ENCODE data around the gene SLC27A4. TPM values are rescaled to one million over a fixed set of nuclear protein-coding genes. Genes with fewer than 3 reads are reported as not detected.

SLC27A4 gene
- total RNA-seq, 2 donors from 2014 or later = 22.4 to 25.0 TPM

DNA sequence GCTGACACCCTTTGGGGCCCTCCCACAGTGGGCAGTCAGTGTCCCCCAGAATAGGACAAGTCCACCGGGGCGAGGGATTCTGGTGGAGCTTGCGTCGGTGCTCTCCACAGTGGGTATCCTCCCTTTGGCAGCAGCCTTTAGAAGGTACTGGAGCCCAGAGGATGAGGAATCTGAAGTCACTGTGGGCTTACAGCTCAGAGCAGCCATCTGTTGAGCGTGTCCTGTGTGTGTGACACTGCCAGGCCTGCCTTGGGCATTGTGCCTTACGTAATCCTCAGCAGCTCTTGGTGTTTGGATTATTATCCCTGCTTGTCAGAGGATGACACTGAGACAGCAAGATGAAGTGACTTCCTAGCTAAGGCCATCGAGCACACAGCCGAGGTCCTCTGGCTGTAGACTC is 43.5 kb downstream of the SLC27A4 start:
- Mint-ChIP-seq H3K27me3 (ENCODE audit: insufficient read depth) (peaks cover 67% of the 10 kb centered on the region), H3K4me1 (peaks cover 13% of the 10 kb centered on the region), H3K27ac (no peak overlapping the region), H3K36me3 (ENCODE audit: low read depth) (peaks cover 41% of the 10 kb centered on the region), H3K4me3 (no peak overlapping the region), H3K9me3 (no peaks in the 10 kb centered on the region)
- Histone ChIP-seq H3K4me3 (ENCODE audit: low read length) (no peak overlapping the region), H3K36me3 (ENCODE audit: control insufficient read depth, insufficient read depth, low read length) (peaks cover 55% of the 10 kb centered on the region), H3K4me1 (ENCODE audit: control insufficient read depth, insufficient read depth, low read length) (no peaks in the 10 kb centered on the region), H3K27ac (ENCODE audit: low read depth, low read length) (peak overlapping the region; percentile 98), H3K9ac (ENCODE audit: extremely low read depth, low read length, poor library complexity, severe bottlenecking) (no peak overlapping the region), H3K27me3 (ENCODE audit: control insufficient read depth, insufficient read depth, low read length, poor library complexity, severe bottlenecking) (no peaks in the 10 kb centered on the region), H3K9me3 (ENCODE audit: control insufficient read depth, low read length) (no peaks in the 10 kb centered on the region)
- TF ChIP-seq, protein P1, sequence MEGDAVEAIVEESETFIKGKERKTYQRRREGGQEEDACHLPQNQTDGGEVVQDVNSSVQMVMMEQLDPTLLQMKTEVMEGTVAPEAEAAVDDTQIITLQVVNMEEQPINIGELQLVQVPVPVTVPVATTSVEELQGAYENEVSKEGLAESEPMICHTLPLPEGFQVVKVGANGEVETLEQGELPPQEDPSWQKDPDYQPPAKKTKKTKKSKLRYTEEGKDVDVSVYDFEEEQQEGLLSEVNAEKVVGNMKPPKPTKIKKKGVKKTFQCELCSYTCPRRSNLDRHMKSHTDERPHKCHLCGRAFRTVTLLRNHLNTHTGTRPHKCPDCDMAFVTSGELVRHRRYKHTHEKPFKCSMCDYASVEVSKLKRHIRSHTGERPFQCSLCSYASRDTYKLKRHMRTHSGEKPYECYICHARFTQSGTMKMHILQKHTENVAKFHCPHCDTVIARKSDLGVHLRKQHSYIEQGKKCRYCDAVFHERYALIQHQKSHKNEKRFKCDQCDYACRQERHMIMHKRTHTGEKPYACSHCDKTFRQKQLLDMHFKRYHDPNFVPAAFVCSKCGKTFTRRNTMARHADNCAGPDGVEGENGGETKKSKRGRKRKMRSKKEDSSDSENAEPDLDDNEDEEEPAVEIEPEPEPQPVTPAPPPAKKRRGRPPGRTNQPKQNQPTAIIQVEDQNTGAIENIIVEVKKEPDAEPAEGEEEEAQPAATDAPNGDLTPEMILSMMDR (conservative IDR thresholded peaks at IDR 0.05) = no peak
- DNase-seq = peak; percentile 61
- 68 to 80% methylated on average over 5 to 8 of the region's 8 CpGs for WGBS, 2 experiments (ENCODE audit: insufficient coverage in 1 of 2, insufficient read length in 1 of 2)

DNA sequence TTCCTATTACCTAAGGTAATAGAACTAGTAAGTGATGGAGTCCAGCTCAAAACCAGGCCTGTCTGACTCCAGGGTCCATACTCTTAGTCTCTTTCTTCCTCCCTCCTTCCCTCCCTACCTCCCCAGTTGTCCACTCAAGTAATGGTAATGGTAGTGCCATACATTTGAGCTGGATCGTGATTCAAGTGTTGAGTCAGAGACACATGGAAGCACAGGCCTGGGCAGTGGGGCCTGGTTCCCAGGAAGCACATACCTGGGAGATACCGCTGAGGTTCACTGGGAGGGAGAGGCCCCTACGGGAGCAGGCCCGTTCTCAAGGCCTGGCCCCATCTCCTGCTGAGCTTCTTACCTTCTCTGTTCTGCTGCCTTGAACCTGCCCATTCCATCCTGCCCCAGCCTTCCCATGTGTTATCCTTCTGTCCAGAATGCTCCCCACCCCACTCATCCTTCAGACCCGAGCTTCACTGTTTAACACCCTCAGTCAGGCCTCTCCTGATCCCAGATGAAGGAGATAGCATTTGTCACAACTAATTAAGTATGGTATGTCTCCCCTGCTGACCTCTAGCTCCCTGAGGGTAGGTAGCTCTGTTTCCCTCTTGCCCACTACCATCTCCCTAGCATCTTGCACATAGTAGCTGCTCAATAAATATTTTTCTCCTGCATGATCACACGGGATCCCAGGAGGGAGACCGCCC is 44.6 kb downstream of the SLC27A4 start:
- H3K27me3 ChIP-seq (ENCODE audit: control insufficient read depth, insufficient read depth, low read length, poor library complexity, severe bottlenecking) = peaks cover 12% of the 10 kb centered on the region
- H3K4me3 Mint-ChIP-seq = no peak overlapping the region
- peaks cover 13% of the 10 kb centered on the region for H3K4me1 Mint-ChIP-seq
- H3K27me3 Mint-ChIP-seq (ENCODE audit: insufficient read depth) = peaks cover 76% of the 10 kb centered on the region
- TF ChIP-seq, protein P1 (conservative IDR thresholded peaks at IDR 0.05) = no peak
- no peak overlapping the region for H3K27ac Mint-ChIP-seq
- 82 to 83% methylated on average over 4 to 7 of the region's 7 CpGs for WGBS, 2 experiments (ENCODE audit: insufficient coverage in 1 of 2, insufficient read length in 1 of 2)
- peak; percentile 43 for DNase-seq
- no peaks in the 10 kb centered on the region for H3K9me3 ChIP-seq (ENCODE audit: control insufficient read depth, low read length)
- H3K36me3 ChIP-seq (ENCODE audit: control insufficient read depth, insufficient read depth, low read length) = peaks cover 57% of the 10 kb centered on the region
- H3K27ac ChIP-seq (ENCODE audit: low read depth, low read length) = peak overlapping the region; percentile 98
- H3K4me1 ChIP-seq (ENCODE audit: control insufficient read depth, insufficient read depth, low read length) = no peaks in the 10 kb centered on the region
- no peak overlapping the region for H3K4me3 ChIP-seq (ENCODE audit: low read length)
- no peaks in the 10 kb centered on the region for H3K9me3 Mint-ChIP-seq
- peaks cover 45% of the 10 kb centered on the region for H3K36me3 Mint-ChIP-seq (ENCODE audit: low read depth)
- H3K9ac ChIP-seq (ENCODE audit: extremely low read depth, low read length, poor library complexity, severe bottlenecking) = no peak overlapping the region

DNA sequence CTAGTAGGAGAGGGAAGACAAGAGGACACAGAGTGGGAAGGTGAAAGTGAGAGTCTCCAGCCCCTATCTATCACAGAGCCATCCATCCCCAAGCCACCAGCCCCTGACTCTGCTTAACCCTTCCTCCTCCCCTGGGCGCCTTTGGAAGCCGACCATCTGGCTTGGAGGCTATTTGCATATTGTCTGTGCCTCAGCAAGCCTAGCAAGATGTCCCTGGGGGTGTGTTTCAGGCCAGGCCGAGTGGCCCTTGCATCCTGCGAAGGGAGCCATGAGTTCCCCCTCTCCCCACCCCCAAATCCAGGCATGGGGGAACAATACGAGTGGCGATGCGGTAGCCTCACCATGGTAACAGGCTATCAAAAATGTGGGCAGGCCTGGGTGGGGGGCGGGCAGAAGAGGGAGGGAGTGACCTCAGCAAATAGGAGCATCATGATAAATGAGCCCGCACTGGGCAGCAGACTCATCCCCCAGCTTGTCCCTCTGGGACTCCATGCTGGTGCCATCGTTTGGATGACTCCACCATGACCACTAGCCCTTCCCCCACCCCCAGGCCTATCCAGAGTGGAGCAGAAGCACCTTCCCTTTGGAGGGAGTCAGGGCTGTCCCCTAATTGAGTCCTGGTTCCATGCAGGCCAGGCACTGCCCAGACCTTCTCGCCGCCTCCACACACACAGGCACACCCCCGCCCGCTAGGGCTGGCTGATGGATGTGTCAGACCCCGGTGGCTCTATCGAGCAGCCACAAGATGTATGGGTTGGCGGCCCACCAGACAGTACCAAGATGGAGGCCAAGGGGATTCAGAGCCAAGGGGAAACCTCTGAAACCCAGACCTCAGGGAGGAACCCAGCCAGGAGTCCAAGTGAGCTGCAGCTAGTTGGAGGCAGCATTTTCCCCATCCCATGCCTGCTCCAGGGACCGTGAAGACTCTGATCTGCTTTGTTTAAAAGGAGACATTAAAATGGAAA is 45.5 kb downstream of the SLC27A4 start:
- Histone ChIP-seq H3K27ac (ENCODE audit: low read depth, low read length) (peak overlapping the region; percentile 98), H3K4me3 (ENCODE audit: low read length) (no peak overlapping the region), H3K9me3 (ENCODE audit: control insufficient read depth, low read length) (no peaks in the 10 kb centered on the region), H3K36me3 (ENCODE audit: control insufficient read depth, insufficient read depth, low read length) (peaks cover 55% of the 10 kb centered on the region), H3K27me3 (ENCODE audit: control insufficient read depth, insufficient read depth, low read length, poor library complexity, severe bottlenecking) (peaks cover 20% of the 10 kb centered on the region), H3K4me1 (ENCODE audit: control insufficient read depth, insufficient read depth, low read length) (no peaks in the 10 kb centered on the region), H3K9ac (ENCODE audit: extremely low read depth, low read length, poor library complexity, severe bottlenecking) (no peak overlapping the region)
- H3K4me1 Mint-ChIP-seq = peaks cover 13% of the 10 kb centered on the region
- no peak overlapping the region for H3K4me3 Mint-ChIP-seq
- peak; percentile 38 for DNase-seq
- H3K36me3 Mint-ChIP-seq (ENCODE audit: low read depth) = peaks cover 46% of the 10 kb centered on the region
- peaks cover 81% of the 10 kb centered on the region for H3K27me3 Mint-ChIP-seq (ENCODE audit: insufficient read depth)
- WGBS, 2 experiments (ENCODE audit: insufficient coverage in 1 of 2, insufficient read length in 1 of 2) = 67 to 85% methylated on average over 8 to 18 of the region's 18 CpGs
- no peaks in the 10 kb centered on the region for H3K9me3 Mint-ChIP-seq
- no peak overlapping the region for H3K27ac Mint-ChIP-seq
- TF ChIP-seq, protein P1 (conservative IDR thresholded peaks at IDR 0.05) = no peak
